GM12864 (cell line): Measurements from ENCODE around the gene COA4.

Experiments used
- DNase-seq: peaks from one replicate; pipeline ENCODE4 v3.0.0-alpha.2; 2011; ENCODE audit warnings: low read depth
- H3K4me3 ChIP-seq: 2 replicates; pipeline ENCODE4 v1.5.1; 2011; ENCODE audit warnings: mild to moderate bottlenecking, low read depth, low read length, control low read depth
- CTCF ChIP-seq: IDR thresholded peaks from 2 replicates; pipeline ENCODE4 v1.5.1; 2011; ENCODE audit warnings: low read depth, mild to moderate bottlenecking, moderate library complexity, low read length, control low read depth, inconsistent platforms; ENCODE audit errors: missing control alignments

COA4 gene

GRCh38 chr11:73876424-73877310, at the start of gene COA4, which contains the start of gene PAAF1:
TSS of gene COA4 (minus strand) at chr11:73876846. CDS start at chr11:73873378, 3,468 bp downstream.
TSS of gene PAAF1 (plus strand) at chr11:73876999. CDS start at chr11:73877022, 23 bp downstream.
- no peak for TF ChIP-seq CTCF
- peak within 1 kb of the TSS; percentile 97 for H3K4me3 ChIP-seq
- DNase-seq, result peak; percentile 96

- TF ChIP-seq CTCF, result no peak
- no peak for DNase-seq
- H3K4me3 ChIP-seq, result no peak overlapping the region
Observed at GRCh38 chr11:73921180-73921579, 44.5 kb upstream of the COA4 start.

- no peak for DNase-seq
- H3K4me3 ChIP-seq, result no peak overlapping the region
- TF ChIP-seq CTCF, result no peak
Observed at GRCh38 chr11:73916435-73916834, 39.8 kb upstream of the COA4 start.

GRCh38 chr11:73914284-73914683, 37.6 kb upstream of the COA4 start:
- TF ChIP-seq CTCF, result no peak

GRCh38 chr11:73913472-73913871, 36.8 kb upstream of the COA4 start:
- DNase-seq, result no peak
- TF ChIP-seq CTCF, result no peak
- no peak overlapping the region for H3K4me3 ChIP-seq

More at GRCh38 chr11:73914284-73914683, 37.6 kb upstream of the COA4 start:
- DNase-seq, result no peak
- no peak overlapping the region for H3K4me3 ChIP-seq

GRCh38 chr11:73912026-73912425, 35.4 kb upstream of the COA4 start:
- DNase-seq, result no peak
- H3K4me3 ChIP-seq, result no peak overlapping the region
- TF ChIP-seq CTCF, result no peak
